Measurements from ENCODE around the gene DISC1. TPM values are rescaled to one million over a fixed set of nuclear protein-coding genes. Genes with fewer than 3 reads are reported as not detected.

DISC1 gene
- total RNA-seq, 2 donors from 2014 or later: 8.0 to 9.4 TPM

DNA sequence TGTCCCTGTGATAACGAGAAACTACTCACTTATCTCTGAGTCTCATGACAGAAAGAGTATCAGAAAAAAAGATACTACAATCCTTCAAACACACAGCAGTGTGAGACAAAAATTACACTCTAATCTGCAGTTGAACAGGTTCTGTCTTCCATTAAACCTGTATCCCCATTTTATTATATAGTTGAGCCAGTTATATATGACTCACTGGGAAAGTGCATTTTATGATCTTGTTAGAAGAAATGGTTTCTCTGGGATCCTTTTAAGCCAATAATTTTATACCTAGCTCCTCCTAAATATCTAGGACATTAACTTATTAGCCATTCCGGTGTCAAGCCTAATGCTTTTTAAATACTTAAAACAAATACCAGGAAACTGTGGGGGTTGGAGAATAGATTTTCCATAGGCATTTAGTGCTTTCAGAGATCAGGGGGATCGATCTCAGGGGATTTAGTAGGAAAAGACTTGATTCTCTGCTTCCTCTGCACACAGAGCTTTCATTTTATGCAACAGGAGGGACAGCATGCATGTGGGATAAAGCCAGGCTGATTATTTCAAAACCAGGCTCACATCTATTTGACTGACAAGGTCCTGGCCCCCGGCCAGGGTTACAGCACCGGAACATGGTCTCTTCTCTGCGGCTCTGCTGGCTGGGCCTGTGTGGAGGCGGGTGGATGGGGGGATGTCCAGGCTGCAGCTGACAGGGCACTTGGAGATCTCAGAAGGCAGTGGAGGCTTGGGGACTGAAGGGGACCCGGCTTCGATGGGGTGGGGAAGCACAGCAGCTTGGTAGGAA is 310.6 kb downstream of the DISC1 start:
- Mint-ChIP-seq H3K27me3 (ENCODE audit: insufficient read depth) (peaks cover 40% of the 10 kb centered on the region), H3K4me1 (peaks cover 43% of the 10 kb centered on the region), H3K27ac (no peak overlapping the region), H3K36me3 (ENCODE audit: low read depth) (no peaks in the 10 kb centered on the region), H3K4me3 (no peak overlapping the region), H3K9me3 (peaks cover 5% of the 10 kb centered on the region)
- peaks cover 24% of the 10 kb centered on the region for H3K4me1 ChIP-seq (ENCODE audit: control insufficient read depth, insufficient read depth, low read length)
- peak overlapping the region; percentile 29 for H3K27ac ChIP-seq (ENCODE audit: low read depth, low read length)
- H3K4me3 ChIP-seq (ENCODE audit: low read length): no peak overlapping the region
- 92 to 95% methylated on average over 4 to 8 of the region's 9 CpGs for WGBS, 2 experiments (ENCODE audit: insufficient coverage in 1 of 2, insufficient read length in 1 of 2)
- H3K9ac ChIP-seq (ENCODE audit: extremely low read depth, low read length, poor library complexity, severe bottlenecking): no peak overlapping the region
- DNase-seq: no peak
- H3K36me3 ChIP-seq (ENCODE audit: control insufficient read depth, insufficient read depth, low read length): no peaks in the 10 kb centered on the region
- peaks cover 25% of the 10 kb centered on the region for H3K27me3 ChIP-seq (ENCODE audit: control insufficient read depth, insufficient read depth, low read length, poor library complexity, severe bottlenecking)
- peaks cover 11% of the 10 kb centered on the region for H3K9me3 ChIP-seq (ENCODE audit: control insufficient read depth, low read length)
- TF ChIP-seq, protein P1, sequence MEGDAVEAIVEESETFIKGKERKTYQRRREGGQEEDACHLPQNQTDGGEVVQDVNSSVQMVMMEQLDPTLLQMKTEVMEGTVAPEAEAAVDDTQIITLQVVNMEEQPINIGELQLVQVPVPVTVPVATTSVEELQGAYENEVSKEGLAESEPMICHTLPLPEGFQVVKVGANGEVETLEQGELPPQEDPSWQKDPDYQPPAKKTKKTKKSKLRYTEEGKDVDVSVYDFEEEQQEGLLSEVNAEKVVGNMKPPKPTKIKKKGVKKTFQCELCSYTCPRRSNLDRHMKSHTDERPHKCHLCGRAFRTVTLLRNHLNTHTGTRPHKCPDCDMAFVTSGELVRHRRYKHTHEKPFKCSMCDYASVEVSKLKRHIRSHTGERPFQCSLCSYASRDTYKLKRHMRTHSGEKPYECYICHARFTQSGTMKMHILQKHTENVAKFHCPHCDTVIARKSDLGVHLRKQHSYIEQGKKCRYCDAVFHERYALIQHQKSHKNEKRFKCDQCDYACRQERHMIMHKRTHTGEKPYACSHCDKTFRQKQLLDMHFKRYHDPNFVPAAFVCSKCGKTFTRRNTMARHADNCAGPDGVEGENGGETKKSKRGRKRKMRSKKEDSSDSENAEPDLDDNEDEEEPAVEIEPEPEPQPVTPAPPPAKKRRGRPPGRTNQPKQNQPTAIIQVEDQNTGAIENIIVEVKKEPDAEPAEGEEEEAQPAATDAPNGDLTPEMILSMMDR (conservative IDR thresholded peaks at IDR 0.05): no peak

DNA sequence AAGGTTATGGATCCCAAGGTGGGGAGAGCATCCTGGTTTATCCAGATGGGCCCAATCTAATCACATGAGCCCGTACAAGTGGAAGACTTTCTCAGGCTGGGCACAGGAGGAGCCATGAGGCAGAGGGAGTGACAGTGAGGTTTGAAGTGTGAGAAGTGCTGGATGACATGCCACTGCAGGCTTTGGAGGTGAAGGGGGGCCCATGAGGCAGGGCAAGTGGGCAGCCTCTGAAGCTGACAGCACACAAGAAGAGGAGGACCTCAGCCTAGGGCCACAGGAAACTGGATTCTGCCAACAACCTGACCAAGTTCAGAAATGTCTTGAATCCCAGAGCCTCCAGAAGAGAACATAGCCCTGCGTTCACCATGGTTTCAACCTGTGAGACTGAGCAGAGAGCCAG is 311.6 kb downstream of the DISC1 start:
- Histone ChIP-seq H3K27me3 (ENCODE audit: control insufficient read depth, insufficient read depth, low read length, poor library complexity, severe bottlenecking) (peaks cover 25% of the 10 kb centered on the region), H3K4me3 (ENCODE audit: low read length) (no peak overlapping the region), H3K9me3 (ENCODE audit: control insufficient read depth, low read length) (peaks cover 4% of the 10 kb centered on the region), H3K27ac (ENCODE audit: low read depth, low read length) (no peak overlapping the region), H3K9ac (ENCODE audit: extremely low read depth, low read length, poor library complexity, severe bottlenecking) (no peak overlapping the region), H3K36me3 (ENCODE audit: control insufficient read depth, insufficient read depth, low read length) (no peaks in the 10 kb centered on the region), H3K4me1 (ENCODE audit: control insufficient read depth, insufficient read depth, low read length) (peaks cover 24% of the 10 kb centered on the region)
- TF ChIP-seq, protein P1 (conservative IDR thresholded peaks at IDR 0.05): no peak
- DNase-seq: no peak
- Mint-ChIP-seq H3K4me3 (no peak overlapping the region), H3K9me3 (no peaks in the 10 kb centered on the region), H3K36me3 (ENCODE audit: low read depth) (no peaks in the 10 kb centered on the region), H3K4me1 (peaks cover 45% of the 10 kb centered on the region), H3K27me3 (ENCODE audit: insufficient read depth) (peaks cover 42% of the 10 kb centered on the region), H3K27ac (no peak overlapping the region)
- 93% methylated on average over 2 of the region's 2 CpGs for WGBS, 2 experiments (ENCODE audit: insufficient coverage in 1 of 2, insufficient read length in 1 of 2)

DNA sequence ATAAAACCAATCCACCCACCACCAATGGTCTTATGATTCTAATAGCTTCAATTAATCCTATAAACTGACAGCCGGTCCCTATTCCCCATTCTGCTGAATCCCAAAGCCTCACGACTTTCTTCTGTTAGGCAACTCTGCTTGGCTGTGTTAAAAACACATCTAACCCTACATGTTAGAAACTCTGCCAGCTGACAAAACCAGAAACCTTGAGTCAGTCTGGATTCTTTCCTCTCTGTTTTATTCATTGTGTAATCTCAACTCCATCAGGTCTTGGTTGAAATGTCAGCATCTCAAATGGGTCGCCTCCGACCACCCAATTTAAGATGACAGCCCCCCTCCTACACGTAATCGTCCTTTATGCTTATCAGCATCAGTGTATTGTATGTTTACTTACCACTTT is 312.1 kb downstream of the DISC1 start:
- no peaks in the 10 kb centered on the region for H3K9me3 Mint-ChIP-seq
- no peaks in the 10 kb centered on the region for H3K36me3 Mint-ChIP-seq (ENCODE audit: low read depth)
- H3K4me3 Mint-ChIP-seq: no peak overlapping the region
- H3K4me1 Mint-ChIP-seq: peaks cover 48% of the 10 kb centered on the region
- WGBS, 2 experiments (ENCODE audit: insufficient coverage in 1 of 2, insufficient read length in 1 of 2): 92 to 96% methylated on average over 2 to 6 of the region's 6 CpGs
- Histone ChIP-seq H3K27ac (ENCODE audit: low read depth, low read length) (no peak overlapping the region), H3K27me3 (ENCODE audit: control insufficient read depth, insufficient read depth, low read length, poor library complexity, severe bottlenecking) (peaks cover 25% of the 10 kb centered on the region), H3K4me3 (ENCODE audit: low read length) (no peak overlapping the region), H3K9me3 (ENCODE audit: control insufficient read depth, low read length) (peaks cover 4% of the 10 kb centered on the region), H3K36me3 (ENCODE audit: control insufficient read depth, insufficient read depth, low read length) (no peaks in the 10 kb centered on the region), H3K9ac (ENCODE audit: extremely low read depth, low read length, poor library complexity, severe bottlenecking) (no peak overlapping the region), H3K4me1 (ENCODE audit: control insufficient read depth, insufficient read depth, low read length) (peaks cover 23% of the 10 kb centered on the region)
- H3K27ac Mint-ChIP-seq: no peak overlapping the region
- TF ChIP-seq, protein P1 (conservative IDR thresholded peaks at IDR 0.05): no peak
- H3K27me3 Mint-ChIP-seq (ENCODE audit: insufficient read depth): peaks cover 44% of the 10 kb centered on the region
- DNase-seq: no peak
